GM12878 (cell line): Measurements from ENCODE around the gene ROBO4.

Source experiments
- CEBPB ChIP-seq, 2 experiments: fragments of 150-350 bp in 1 of 2; IDR thresholded peaks; 2 replicates each; pipeline ENCODE4 v1.6.1; 2012 to 2014; ENCODE audit warnings: low read depth in 2 of 2, low read length in 2 of 2, borderline replicate concordance in 1 of 2, inconsistent platforms in 1 of 2
- CHD2 ChIP-seq: IDR thresholded peaks from 2 replicates; pipeline ENCODE4 v1.6.1; 2011; ENCODE audit warnings: low read depth, low read length, improper control_type of control experiment, borderline replicate concordance
- CREM ChIP-seq: IDR thresholded peaks from 2 replicates; pipeline ENCODE4 v1.6.1; 2014; ENCODE audit warnings: antibody characterized with exemption, low read depth
- ETV6 ChIP-seq, 2 experiments: fragments of 450-650 bp in 1 of 2; IDR thresholded peaks in 1 of 2; conservative IDR thresholded peaks in 1 of 2; 2 replicates each; pipeline ENCODE4 v1.6.1; 2014; ENCODE audit warnings: antibody characterized with exemption in 1 of 2, borderline replicate concordance in 1 of 2, low read depth in 1 of 2, mild to moderate bottlenecking in 1 of 2, moderate library complexity in 1 of 2
- FOXK2 ChIP-seq: fragments of 450-650 bp; IDR thresholded peaks from 2 replicates; pipeline ENCODE4 v1.6.1; 2017; ENCODE audit warnings: mild to moderate bottlenecking, moderate library complexity
- HDAC2 ChIP-seq: fragments of 200-600 bp; sonication (generic); IDR thresholded peaks from 2 replicates; pipeline ENCODE4 v1.6.1; 2017
- LARP7 ChIP-seq: fragments of 450-650 bp; IDR thresholded peaks from 2 replicates; pipeline ENCODE4 v1.6.1; 2017; ENCODE audit warnings: mild to moderate bottlenecking
- NR2C2 ChIP-seq: IDR thresholded peaks from 2 replicates; pipeline ENCODE4 v1.6.1; 2011; ENCODE audit warnings: borderline replicate concordance, low read depth; ENCODE audit not compliant: control insufficient read depth, insufficient read length
- POLR2A ChIP-seq: IDR thresholded peaks from 2 replicates; pipeline ENCODE4 v1.6.1; 2011; ENCODE audit warnings: low read depth, mild to moderate bottlenecking, low read length
- SUZ12 ChIP-seq: fragments of 200-600 bp; sonication (generic); IDR thresholded peaks from one replicate; pipeline ENCODE4 v1.6.1; 2018; ENCODE audit warnings: antibody characterized with exemption, mild to moderate bottlenecking; ENCODE audit not compliant: unreplicated experiment
- TF ChIP-seq, protein P1 (sequence below): IDR thresholded peaks from 2 replicates; pipeline ENCODE4 v1.6.1; 2011; ENCODE audit warnings: low read depth, mild to moderate bottlenecking, low read length, moderate library complexity, borderline replicate concordance; ENCODE audit errors: extremely low read depth
- TF ChIP-seq, protein P2 (sequence below), 3 experiments: IDR thresholded peaks in 2 of 3; conservative IDR thresholded peaks in 1 of 3; 2 replicates each; pipeline ENCODE4 v1.5.1; 2011; ENCODE audit warnings: low read depth in 3 of 3, low read length in 3 of 3, mild to moderate bottlenecking in 3 of 3, control low read depth in 2 of 3, moderate library complexity in 2 of 3, inconsistent platforms in 1 of 3, mixed read lengths in 1 of 3; ENCODE audit not compliant: control insufficient read depth in 2 of 3, insufficient read depth in 1 of 3; ENCODE audit errors: extremely low read depth in 1 of 3
- TF ChIP-seq, protein P3 (sequence below): IDR thresholded peaks from 2 replicates; pipeline ENCODE4 v1.6.1; 2012; ENCODE audit warnings: mild to moderate bottlenecking, low read depth, low read length
- TF ChIP-seq, protein P4 (sequence below): IDR thresholded peaks from 2 replicates; pipeline ENCODE4 v1.6.1; 2012; ENCODE audit warnings: low read depth, low read length, improper control_type of control experiment

DNA sequence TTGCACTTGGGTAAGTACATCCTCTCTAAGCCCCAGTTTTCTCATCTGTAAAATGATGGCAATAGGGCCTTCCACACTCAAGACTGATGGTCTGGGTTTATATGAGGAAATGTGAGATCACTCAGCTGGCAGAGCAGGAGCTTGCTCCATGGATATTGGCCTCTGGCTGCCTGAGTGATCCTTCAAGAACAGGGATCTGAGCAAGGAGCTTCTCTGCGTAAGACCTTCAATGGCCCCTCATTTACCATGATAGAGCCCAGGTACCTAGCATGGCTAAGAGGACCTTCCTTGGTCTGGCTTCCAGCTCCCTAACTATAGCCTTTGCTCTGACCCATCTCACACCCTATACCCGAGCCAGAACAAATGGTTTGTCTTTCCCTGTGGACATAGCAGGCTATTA lies 5.5 kb downstream of the ROBO4 start:
- TF ChIP-seq, protein P1, sequence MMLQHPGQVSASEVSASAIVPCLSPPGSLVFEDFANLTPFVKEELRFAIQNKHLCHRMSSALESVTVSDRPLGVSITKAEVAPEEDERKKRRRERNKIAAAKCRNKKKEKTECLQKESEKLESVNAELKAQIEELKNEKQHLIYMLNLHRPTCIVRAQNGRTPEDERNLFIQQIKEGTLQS = no peak
- TF ChIP-seq LARP7 = no peak
- TF ChIP-seq, protein P2, sequence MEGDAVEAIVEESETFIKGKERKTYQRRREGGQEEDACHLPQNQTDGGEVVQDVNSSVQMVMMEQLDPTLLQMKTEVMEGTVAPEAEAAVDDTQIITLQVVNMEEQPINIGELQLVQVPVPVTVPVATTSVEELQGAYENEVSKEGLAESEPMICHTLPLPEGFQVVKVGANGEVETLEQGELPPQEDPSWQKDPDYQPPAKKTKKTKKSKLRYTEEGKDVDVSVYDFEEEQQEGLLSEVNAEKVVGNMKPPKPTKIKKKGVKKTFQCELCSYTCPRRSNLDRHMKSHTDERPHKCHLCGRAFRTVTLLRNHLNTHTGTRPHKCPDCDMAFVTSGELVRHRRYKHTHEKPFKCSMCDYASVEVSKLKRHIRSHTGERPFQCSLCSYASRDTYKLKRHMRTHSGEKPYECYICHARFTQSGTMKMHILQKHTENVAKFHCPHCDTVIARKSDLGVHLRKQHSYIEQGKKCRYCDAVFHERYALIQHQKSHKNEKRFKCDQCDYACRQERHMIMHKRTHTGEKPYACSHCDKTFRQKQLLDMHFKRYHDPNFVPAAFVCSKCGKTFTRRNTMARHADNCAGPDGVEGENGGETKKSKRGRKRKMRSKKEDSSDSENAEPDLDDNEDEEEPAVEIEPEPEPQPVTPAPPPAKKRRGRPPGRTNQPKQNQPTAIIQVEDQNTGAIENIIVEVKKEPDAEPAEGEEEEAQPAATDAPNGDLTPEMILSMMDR (IDR thresholded peaks at IDR 0.05 in 2 of 3, conservative IDR thresholded peaks at IDR 0.05 in 1 of 3; ENCODE audit: control insufficient read depth in 2 of 3, extremely low read depth in 1 of 3, insufficient read depth in 1 of 3, low read depth in 3 of 3, low read length in 3 of 3) = no peak
- no peak for TF ChIP-seq POLR2A
- no peak for TF ChIP-seq NR2C2
- TF ChIP-seq, protein P3, sequence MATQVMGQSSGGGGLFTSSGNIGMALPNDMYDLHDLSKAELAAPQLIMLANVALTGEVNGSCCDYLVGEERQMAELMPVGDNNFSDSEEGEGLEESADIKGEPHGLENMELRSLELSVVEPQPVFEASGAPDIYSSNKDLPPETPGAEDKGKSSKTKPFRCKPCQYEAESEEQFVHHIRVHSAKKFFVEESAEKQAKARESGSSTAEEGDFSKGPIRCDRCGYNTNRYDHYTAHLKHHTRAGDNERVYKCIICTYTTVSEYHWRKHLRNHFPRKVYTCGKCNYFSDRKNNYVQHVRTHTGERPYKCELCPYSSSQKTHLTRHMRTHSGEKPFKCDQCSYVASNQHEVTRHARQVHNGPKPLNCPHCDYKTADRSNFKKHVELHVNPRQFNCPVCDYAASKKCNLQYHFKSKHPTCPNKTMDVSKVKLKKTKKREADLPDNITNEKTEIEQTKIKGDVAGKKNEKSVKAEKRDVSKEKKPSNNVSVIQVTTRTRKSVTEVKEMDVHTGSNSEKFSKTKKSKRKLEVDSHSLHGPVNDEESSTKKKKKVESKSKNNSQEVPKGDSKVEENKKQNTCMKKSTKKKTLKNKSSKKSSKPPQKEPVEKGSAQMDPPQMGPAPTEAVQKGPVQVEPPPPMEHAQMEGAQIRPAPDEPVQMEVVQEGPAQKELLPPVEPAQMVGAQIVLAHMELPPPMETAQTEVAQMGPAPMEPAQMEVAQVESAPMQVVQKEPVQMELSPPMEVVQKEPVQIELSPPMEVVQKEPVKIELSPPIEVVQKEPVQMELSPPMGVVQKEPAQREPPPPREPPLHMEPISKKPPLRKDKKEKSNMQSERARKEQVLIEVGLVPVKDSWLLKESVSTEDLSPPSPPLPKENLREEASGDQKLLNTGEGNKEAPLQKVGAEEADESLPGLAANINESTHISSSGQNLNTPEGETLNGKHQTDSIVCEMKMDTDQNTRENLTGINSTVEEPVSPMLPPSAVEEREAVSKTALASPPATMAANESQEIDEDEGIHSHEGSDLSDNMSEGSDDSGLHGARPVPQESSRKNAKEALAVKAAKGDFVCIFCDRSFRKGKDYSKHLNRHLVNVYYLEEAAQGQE = no peak
- no peak for TF ChIP-seq CHD2
- TF ChIP-seq, protein P4, sequence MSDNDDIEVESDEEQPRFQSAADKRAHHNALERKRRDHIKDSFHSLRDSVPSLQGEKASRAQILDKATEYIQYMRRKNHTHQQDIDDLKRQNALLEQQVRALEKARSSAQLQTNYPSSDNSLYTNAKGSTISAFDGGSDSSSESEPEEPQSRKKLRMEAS = no peak
- no peak for TF ChIP-seq FOXK2
- TF ChIP-seq CEBPB (IDR thresholded peaks at IDR 0.05; ENCODE audit: borderline replicate concordance in 1 of 2, low read depth in 2 of 2, low read length in 2 of 2) = no peak
- TF ChIP-seq SUZ12 = no peak
- TF ChIP-seq ETV6 (conservative IDR thresholded peaks at IDR 0.05 in 1 of 2, IDR thresholded peaks at IDR 0.05 in 1 of 2; ENCODE audit: borderline replicate concordance in 1 of 2, low read depth in 1 of 2) = no peak
- TF ChIP-seq HDAC2 = no peak
- no peak for TF ChIP-seq CREM
